Measurements from ENCODE around the gene GRM2. TPM values are rescaled to one million over a fixed set of nuclear protein-coding genes. Genes with fewer than 3 reads are reported as not detected.

Gene GRM2
- total RNA-seq, 1 donor from 2014 or later: 6.6 TPM

DNA sequence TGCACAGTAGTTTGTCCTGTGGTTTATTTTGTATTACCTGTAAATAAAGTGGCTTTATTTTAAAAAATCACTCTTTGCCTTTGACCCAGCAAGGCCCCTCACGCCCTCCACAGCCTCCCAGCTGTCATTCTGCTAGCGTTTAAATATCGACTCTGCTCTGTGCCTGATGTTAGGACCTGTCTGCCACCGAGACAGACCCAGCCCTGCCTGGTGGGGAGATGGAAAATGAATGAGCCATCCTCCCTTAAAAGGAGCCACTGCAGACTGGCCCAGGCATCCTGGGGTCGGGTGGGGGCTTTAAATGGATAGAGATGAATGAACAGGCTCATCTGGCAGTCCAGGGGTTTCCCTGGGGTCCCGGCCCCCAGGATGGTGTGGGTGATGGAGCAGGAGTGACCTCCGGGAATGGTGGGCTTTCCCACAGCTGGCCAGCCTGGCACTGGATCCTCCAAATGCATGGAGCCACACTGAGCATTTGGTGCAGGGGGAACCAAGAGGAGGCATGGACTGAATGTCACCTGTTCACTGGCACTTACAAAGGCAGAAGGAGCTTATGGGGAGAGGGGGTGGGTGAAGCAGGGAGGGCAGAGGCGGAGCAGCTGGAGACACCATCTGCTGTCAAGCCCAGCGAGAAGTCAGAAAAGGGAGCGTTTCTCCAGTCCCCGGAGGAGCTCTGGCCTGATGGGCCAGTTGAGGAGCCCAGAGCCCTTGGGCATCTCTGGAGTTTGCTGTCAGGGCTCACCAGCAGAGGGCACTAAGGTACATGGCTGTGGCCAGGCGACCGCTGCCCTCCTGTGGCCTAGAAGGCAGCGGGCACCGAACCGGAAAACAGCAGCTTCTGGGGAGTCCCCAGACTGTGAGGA, 11.9 kb downstream of the GRM2 start:
- Mint-ChIP-seq H3K27ac (ENCODE audit: unreplicated experiment) (no peak overlapping the region), H3K36me3 (ENCODE audit: low read depth) (no peaks in the 10 kb centered on the region), H3K9me3 (no peaks in the 10 kb centered on the region), H3K4me3 (no peak overlapping the region), H3K27me3 (ENCODE audit: low read depth) (no peaks in the 10 kb centered on the region), H3K4me1 (peaks cover 10% of the 10 kb centered on the region)
- DNase-seq (ENCODE audit: low read depth, low spot score): peak; percentile 75
- TF ChIP-seq, protein P1, sequence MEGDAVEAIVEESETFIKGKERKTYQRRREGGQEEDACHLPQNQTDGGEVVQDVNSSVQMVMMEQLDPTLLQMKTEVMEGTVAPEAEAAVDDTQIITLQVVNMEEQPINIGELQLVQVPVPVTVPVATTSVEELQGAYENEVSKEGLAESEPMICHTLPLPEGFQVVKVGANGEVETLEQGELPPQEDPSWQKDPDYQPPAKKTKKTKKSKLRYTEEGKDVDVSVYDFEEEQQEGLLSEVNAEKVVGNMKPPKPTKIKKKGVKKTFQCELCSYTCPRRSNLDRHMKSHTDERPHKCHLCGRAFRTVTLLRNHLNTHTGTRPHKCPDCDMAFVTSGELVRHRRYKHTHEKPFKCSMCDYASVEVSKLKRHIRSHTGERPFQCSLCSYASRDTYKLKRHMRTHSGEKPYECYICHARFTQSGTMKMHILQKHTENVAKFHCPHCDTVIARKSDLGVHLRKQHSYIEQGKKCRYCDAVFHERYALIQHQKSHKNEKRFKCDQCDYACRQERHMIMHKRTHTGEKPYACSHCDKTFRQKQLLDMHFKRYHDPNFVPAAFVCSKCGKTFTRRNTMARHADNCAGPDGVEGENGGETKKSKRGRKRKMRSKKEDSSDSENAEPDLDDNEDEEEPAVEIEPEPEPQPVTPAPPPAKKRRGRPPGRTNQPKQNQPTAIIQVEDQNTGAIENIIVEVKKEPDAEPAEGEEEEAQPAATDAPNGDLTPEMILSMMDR (conservative IDR thresholded peaks at IDR 0.05): peak; percentile 72

DNA sequence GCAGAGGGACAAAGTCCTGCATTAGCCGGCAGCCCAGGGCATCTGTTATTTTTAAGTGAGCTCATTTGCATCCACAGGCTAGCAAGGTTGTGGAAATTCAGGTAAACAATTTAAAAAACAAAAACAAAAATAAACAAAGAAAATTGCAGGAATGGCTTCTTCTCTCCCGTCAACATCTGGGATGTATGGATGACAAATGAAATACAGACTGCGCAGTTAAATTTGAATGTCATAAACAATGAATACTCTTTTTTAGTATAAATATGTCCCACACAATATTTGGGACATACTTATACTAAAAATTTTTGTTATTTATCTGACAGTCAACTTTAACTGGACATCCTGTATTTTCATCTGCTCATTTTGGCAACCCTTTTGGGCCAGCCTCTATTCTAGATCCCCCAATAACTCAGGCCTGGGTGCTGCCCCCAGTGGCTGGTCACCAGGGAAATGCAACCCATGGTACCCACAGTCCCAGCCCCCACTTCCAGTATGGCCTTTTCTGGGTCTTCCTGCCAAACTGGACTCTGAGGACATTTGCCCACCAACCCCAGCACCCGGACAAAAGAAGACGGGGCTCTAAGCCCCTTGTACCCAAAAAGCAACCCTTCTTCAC, 12.7 kb downstream of the GRM2 start:
- Mint-ChIP-seq H3K4me1 (peaks cover 10% of the 10 kb centered on the region), H3K4me3 (no peak overlapping the region), H3K36me3 (ENCODE audit: low read depth) (no peaks in the 10 kb centered on the region), H3K9me3 (no peaks in the 10 kb centered on the region), H3K27me3 (ENCODE audit: low read depth) (no peaks in the 10 kb centered on the region), H3K27ac (ENCODE audit: unreplicated experiment) (no peak overlapping the region)
- no peak for DNase-seq (ENCODE audit: low read depth, low spot score)
- TF ChIP-seq, protein P1 (conservative IDR thresholded peaks at IDR 0.05): peak; percentile 11

DNA sequence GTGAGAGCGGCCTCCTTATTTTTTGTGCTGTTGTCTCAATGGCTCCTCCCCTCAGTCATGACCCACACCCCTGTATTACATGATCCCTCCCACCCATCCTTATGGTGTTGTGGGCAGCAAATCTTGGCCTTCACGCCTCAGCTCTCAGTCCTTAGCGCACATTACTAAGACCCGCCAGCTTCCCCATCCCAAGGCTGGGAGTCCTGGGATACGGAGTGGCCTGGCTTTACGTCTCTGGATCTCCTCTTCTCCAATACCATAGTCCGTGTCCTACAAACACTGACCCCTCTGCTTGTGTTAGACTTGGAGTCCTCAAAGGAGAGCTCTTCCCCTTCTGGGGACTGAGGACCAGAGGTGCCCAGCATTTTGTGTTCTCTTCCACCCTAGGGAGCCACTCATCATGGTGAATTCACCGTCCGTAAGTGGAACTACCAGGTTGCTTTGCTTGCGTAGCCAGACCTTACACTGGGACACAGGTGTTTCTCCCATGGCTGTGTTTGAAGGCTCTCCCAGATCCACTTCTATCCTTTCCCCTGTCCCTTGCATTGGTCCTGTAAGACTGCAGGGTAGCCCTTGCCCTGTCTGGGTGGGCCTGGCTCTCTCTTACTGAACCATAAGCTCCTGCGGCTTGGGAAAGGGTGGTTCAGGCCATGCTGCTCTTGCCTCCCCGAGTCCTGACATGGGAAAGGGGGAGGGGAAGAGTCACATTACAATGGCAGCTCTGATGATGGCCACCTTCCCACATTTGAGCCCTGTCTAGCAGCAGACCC, 13.6 kb downstream of the GRM2 start:
- Mint-ChIP-seq H3K36me3 (ENCODE audit: low read depth) (no peaks in the 10 kb centered on the region), H3K9me3 (peaks cover 4% of the 10 kb centered on the region), H3K27ac (ENCODE audit: unreplicated experiment) (no peak overlapping the region), H3K4me1 (peaks cover 10% of the 10 kb centered on the region), H3K4me3 (no peak overlapping the region), H3K27me3 (ENCODE audit: low read depth) (no peaks in the 10 kb centered on the region)
- TF ChIP-seq, protein P1 (conservative IDR thresholded peaks at IDR 0.05): no peak
- no peak for DNase-seq (ENCODE audit: low read depth, low spot score)

DNA sequence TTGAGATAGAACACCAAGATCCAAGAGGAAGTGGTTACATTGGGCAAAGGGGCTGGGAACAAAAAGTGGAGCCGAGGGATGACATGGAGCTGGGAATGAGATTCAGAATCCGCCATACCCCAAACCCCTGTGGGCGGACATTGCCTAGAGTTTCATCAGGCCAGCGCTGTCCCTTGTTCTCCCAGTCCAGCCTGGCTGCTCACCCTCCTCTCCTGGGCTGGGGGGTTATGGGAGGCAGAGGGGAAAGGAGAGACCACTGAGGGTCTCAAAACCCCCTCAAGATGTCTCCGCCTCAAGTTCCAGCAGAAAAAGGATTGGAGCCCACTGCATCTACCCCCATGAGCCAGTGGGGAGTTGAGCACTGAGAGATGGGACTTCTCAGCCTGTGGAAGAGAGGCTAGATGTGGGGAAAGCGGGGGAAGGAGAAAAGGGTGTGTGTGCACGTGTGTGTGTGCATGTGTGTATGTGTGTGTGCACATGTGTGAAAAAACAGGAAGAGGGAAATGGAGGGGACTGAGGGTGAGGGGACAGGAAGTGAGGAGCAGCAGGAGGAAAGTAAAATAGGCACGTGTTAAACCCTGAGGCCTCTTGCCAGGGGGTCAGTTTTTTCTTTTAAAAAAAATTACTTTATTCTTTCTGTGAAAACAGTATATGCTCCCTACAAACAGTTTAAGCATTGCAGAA, 14.3 kb downstream of the GRM2 start:
- TF ChIP-seq, protein P1 (conservative IDR thresholded peaks at IDR 0.05): no peak
- Mint-ChIP-seq H3K27me3 (ENCODE audit: low read depth) (no peaks in the 10 kb centered on the region), H3K9me3 (peaks cover 4% of the 10 kb centered on the region), H3K4me1 (peaks cover 10% of the 10 kb centered on the region), H3K27ac (ENCODE audit: unreplicated experiment) (no peak overlapping the region), H3K36me3 (ENCODE audit: low read depth) (no peaks in the 10 kb centered on the region), H3K4me3 (no peak overlapping the region)
- DNase-seq (ENCODE audit: low read depth, low spot score): no peak

DNA sequence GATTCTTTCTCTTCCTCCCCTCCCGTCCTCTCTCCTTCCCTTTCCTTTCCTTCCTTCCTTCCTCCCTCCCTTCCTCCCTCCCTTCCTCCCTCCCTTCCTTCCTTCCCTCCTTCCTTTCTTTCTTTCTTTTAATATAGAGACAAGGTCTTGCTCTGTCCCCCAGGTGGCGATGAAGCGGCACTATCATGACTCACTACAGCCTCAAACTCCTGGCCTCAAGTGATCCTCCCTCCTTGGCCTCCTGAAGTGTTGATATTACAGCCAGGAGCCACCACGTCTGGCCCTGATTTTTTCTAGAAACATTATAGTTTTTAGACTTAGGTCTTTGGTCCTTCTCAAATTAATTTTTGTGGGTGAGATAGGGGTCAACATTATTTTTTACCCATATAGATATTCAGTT, 15.5 kb downstream of the GRM2 start:
- DNase-seq (ENCODE audit: low read depth, low spot score): no peak
- H3K4me1 Mint-ChIP-seq: peaks cover 10% of the 10 kb centered on the region
- peaks cover 4% of the 10 kb centered on the region for H3K9me3 Mint-ChIP-seq
- no peak overlapping the region for H3K4me3 Mint-ChIP-seq
- TF ChIP-seq, protein P1 (conservative IDR thresholded peaks at IDR 0.05): no peak
- H3K27me3 Mint-ChIP-seq (ENCODE audit: low read depth): no peaks in the 10 kb centered on the region
- no peaks in the 10 kb centered on the region for H3K36me3 Mint-ChIP-seq (ENCODE audit: low read depth)
- no peak overlapping the region for H3K27ac Mint-ChIP-seq (ENCODE audit: unreplicated experiment)
